Measurements from ENCODE around the gene GALC. TPM values are rescaled to one million over a fixed set of nuclear protein-coding genes. Genes with fewer than 3 reads are reported as not detected.
A peak's percentile ranks its signal among the peaks of the same experiment; 100 is the strongest.

GALC gene
- total RNA-seq, 1 experiment from 2014 or later = 0.18 TPM

GRCh38 chr14:88030079-88030478 lies 37.1 kb upstream of the GALC start:
- Histone ChIP-seq H3K4me2 (ENCODE audit: low read length) (no peak overlapping the region), H3K4me1 (ENCODE audit: insufficient read depth, low read length) (peaks cover 7% of the 10 kb centered on the region; the same call in 1 of the 2 replicates), H3K9me3 (ENCODE audit: low read length) (no peaks in the 10 kb centered on the region), H3K9me2 (replicated peaks; ENCODE audit: low read length) (no peaks in the 10 kb centered on the region), H3K36me3 (ENCODE audit: low read depth, low read length) (no peaks in the 10 kb centered on the region), H2AFZ (ENCODE audit: low read length) (no peak overlapping the region), H3K27me3 (ENCODE audit: low read length) (no peaks in the 10 kb centered on the region), H3K27ac (ENCODE audit: low read length) (no peak overlapping the region), H4K20me1 (ENCODE audit: low read length) (no peaks in the 10 kb centered on the region), H3K9ac (ENCODE audit: low read length) (no peak overlapping the region), H3K4me3 (ENCODE audit: low read length) (no peak overlapping the region), H3K79me2 (ENCODE audit: low read length) (no peaks in the 10 kb centered on the region), H3F3A (ENCODE audit: low read length, unreplicated experiment) (no peaks in the 10 kb centered on the region)
- ChIA-PET CTCF (no interaction called here), POLR2A (ENCODE audit: unreplicated experiment) (no interaction called here)
- ATAC-seq (no peak), DNase-seq (no peak)
- no TSS peak for BruUV-seq (replicated peaks)
- intact Hi-C loops (cut with micrococcal nuclease) = no loop called here
- TF ChIP-seq EZH2phosphoT487 (IDR thresholded peaks at IDR 0.05; ENCODE audit: borderline replicate concordance, low read length) = no peak
- no peak for TF ChIP-seq CTCF (conservative IDR thresholded peaks at IDR 0.05; ENCODE audit: low read depth, low read length)
- TF ChIP-seq EZH2 (IDR thresholded peaks at IDR 0.05; ENCODE audit: low read length, unreplicated experiment) = no peak

- Histone ChIP-seq H3K27me3 (ENCODE audit: low read length) (no peaks in the 10 kb centered on the region), H3K4me2 (ENCODE audit: low read length) (no peak overlapping the region), H3K4me1 (ENCODE audit: insufficient read depth, low read length) (peaks cover 7% of the 10 kb centered on the region; the same call in 1 of the 2 replicates), H3F3A (ENCODE audit: low read length, unreplicated experiment) (no peaks in the 10 kb centered on the region), H3K9me3 (ENCODE audit: low read length) (no peaks in the 10 kb centered on the region), H3K9ac (ENCODE audit: low read length) (no peak overlapping the region), H3K36me3 (ENCODE audit: low read depth, low read length) (no peaks in the 10 kb centered on the region), H3K9me2 (replicated peaks; ENCODE audit: low read length) (no peaks in the 10 kb centered on the region), H3K27ac (ENCODE audit: low read length) (no peak overlapping the region), H2AFZ (ENCODE audit: low read length) (no peak overlapping the region), H3K79me2 (ENCODE audit: low read length) (no peaks in the 10 kb centered on the region), H3K4me3 (ENCODE audit: low read length) (no peak overlapping the region), H4K20me1 (ENCODE audit: low read length) (no peaks in the 10 kb centered on the region)
- no peak for TF ChIP-seq EZH2 (IDR thresholded peaks at IDR 0.05; ENCODE audit: low read length, unreplicated experiment)
- TF ChIP-seq CTCF (conservative IDR thresholded peaks at IDR 0.05; ENCODE audit: low read depth, low read length) = no peak
- TF ChIP-seq EZH2phosphoT487 (IDR thresholded peaks at IDR 0.05; ENCODE audit: borderline replicate concordance, low read length) = no peak
- ATAC-seq (no peak), DNase-seq (peak; percentile 59)
- intact Hi-C loops (cut with micrococcal nuclease) = no loop called here
- POLR2A ChIA-PET (ENCODE audit: unreplicated experiment) = no interaction called here
- CTCF ChIA-PET = no interaction called here
- BruUV-seq (replicated peaks) = no TSS peak
Measured at GRCh38 chr14:88029500-88029899, 36.5 kb upstream of the GALC start.

- DNase-seq = no peak
- no TSS peak for BruUV-seq (replicated peaks)
- intact Hi-C loops (cut with micrococcal nuclease) = no loop called here
- no peaks in the 10 kb centered on the region for H3K9me2 ChIP-seq (replicated peaks; ENCODE audit: low read length)
- CTCF ChIA-PET = no interaction called here
- H3K9me3 ChIP-seq (ENCODE audit: low read length) = no peaks in the 10 kb centered on the region
- no peak overlapping the region for H2AFZ ChIP-seq (ENCODE audit: low read length)
- no peaks in the 10 kb centered on the region for H3K79me2 ChIP-seq (ENCODE audit: low read length)
- no peaks in the 10 kb centered on the region for H3K36me3 ChIP-seq (ENCODE audit: low read depth, low read length)
- H4K20me1 ChIP-seq (ENCODE audit: low read length) = no peaks in the 10 kb centered on the region
- no peaks in the 10 kb centered on the region for H3F3A ChIP-seq (ENCODE audit: low read length, unreplicated experiment)
- no peak overlapping the region for H3K4me2 ChIP-seq (ENCODE audit: low read length)
- no peaks in the 10 kb centered on the region for H3K27me3 ChIP-seq (ENCODE audit: low read length)
- H3K27ac ChIP-seq (ENCODE audit: low read length) = no peak overlapping the region
- POLR2A ChIA-PET (ENCODE audit: unreplicated experiment) = no interaction called here
- H3K9ac ChIP-seq (ENCODE audit: low read length) = no peak overlapping the region
- ATAC-seq = no peak
- TF ChIP-seq EZH2 (IDR thresholded peaks at IDR 0.05; ENCODE audit: low read length, unreplicated experiment) (no peak), CTCF (conservative IDR thresholded peaks at IDR 0.05; ENCODE audit: low read depth, low read length) (no peak), EZH2phosphoT487 (IDR thresholded peaks at IDR 0.05; ENCODE audit: borderline replicate concordance, low read length) (no peak)
- H3K4me3 ChIP-seq (ENCODE audit: low read length) = no peak overlapping the region
- H3K4me1 ChIP-seq (ENCODE audit: insufficient read depth, low read length) = peaks cover 7% of the 10 kb centered on the region; the same call in 1 of the 2 replicates
Measured at GRCh38 chr14:88026890-88027289, 33.9 kb upstream of the GALC start.

Measured in PC-3 (cell line).